Mucosa of descending colon (tissue), 3 donors: Measurements from ENCODE around the gene ZMAT3. TPM values are rescaled to one million over a fixed set of nuclear protein-coding genes. Genes with fewer than 3 reads are reported as not detected.

Experiments
- ATAC-seq: fragments of 200-7000 bp; cut with Tn5 transposase; one replicate; pipeline ENCODE4 v1.9.1; 2020; ENCODE audit warnings: mild to moderate bottlenecking, moderate library complexity
- DNase-seq, 3 donors: peaks; one replicate each; pipeline ENCODE4 v3.0.0-alpha.2; 2020
- H3K36me3 ChIP-seq: fragments of 200-600 bp; one replicate; pipeline ENCODE4 v1.8.0; 2021; ENCODE audit warnings: low read depth, mild to moderate bottlenecking
- H3K4me1 ChIP-seq: fragments of 200-600 bp; one replicate; pipeline ENCODE4 v1.8.0; 2021; ENCODE audit warnings: low read depth, mild to moderate bottlenecking
- H3K4me3 ChIP-seq: fragments of 200-600 bp; one replicate; pipeline ENCODE4 v1.8.0; 2021; ENCODE audit warnings: mild to moderate bottlenecking
- H3K9me3 ChIP-seq: fragments of 200-600 bp; one replicate; pipeline ENCODE4 v1.8.0; 2021; ENCODE audit warnings: mild to moderate bottlenecking
- intact Hi-C, 2 donors: fragments of 100-400 bp; cut with DNase I in 1 of 2; cut with micrococcal nuclease in 1 of 2; formaldehyde crosslinking; loops; one replicate each; pipeline versions ENCODE4 v1.11.0 to v1.11.1; 2022; cut with DNase I, micrococcal nuclease
- total RNA-seq, 3 donors: library from RNA; stranded (reverse); fragmentation: NEBNext Ultra II Directional in 2 of 3; extraction: Animal tissue kit (Norgen Biotek cat#: 25700) in 2 of 3; gene quantifications; one replicate each; pipeline versions ENCODE4 v1.2.1 to v1.2.4, GENCODE V29; 2021 to 2023
- TF ChIP-seq, protein P1 (sequence below): fragments of 200-600 bp; IDR thresholded peaks from one replicate; pipeline ENCODE4 v1.8.0; 2022; ENCODE audit warnings: antibody characterized with exemption, mild to moderate bottlenecking
- donor health status: DM: no; HTN: no; CAD: no; lungs with moderate emphysema.
- donor health status: DM: no; HTN: no; CAD: no.
- donor health status: DM: no; HTN: yes; CAD: no.

ZMAT3 gene
- total RNA-seq, 3 donors from 2014 or later = 9.3 to 22.2 (median 9.5) TPM

DNA sequence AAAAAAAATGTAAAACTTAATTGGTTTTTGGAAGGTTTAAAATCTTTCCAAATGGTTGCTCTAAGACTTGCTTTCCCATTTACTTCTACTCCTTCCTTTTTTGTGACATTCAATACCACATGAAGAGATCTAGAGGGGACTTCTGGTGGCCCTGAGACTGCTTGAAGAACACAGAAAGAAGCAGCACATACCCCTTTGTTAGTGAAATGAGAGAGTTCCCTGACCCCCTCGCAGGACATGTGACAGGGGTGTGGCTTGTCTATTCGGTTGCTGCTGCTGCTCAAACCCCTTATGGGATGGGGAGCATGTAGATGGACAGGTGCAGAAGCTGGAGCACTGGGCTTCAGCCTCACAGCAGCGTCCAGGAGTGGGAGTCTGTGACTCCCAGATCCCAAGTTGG, 71.0 kb downstream of the ZMAT3 start:
- H3K4me1 ChIP-seq = no peaks in the 10 kb centered on the region
- ATAC-seq = no peak
- no peak for DNase-seq
- no peak overlapping the region for H3K4me3 ChIP-seq
- no peaks in the 10 kb centered on the region for H3K9me3 ChIP-seq
- TF ChIP-seq, protein P1, sequence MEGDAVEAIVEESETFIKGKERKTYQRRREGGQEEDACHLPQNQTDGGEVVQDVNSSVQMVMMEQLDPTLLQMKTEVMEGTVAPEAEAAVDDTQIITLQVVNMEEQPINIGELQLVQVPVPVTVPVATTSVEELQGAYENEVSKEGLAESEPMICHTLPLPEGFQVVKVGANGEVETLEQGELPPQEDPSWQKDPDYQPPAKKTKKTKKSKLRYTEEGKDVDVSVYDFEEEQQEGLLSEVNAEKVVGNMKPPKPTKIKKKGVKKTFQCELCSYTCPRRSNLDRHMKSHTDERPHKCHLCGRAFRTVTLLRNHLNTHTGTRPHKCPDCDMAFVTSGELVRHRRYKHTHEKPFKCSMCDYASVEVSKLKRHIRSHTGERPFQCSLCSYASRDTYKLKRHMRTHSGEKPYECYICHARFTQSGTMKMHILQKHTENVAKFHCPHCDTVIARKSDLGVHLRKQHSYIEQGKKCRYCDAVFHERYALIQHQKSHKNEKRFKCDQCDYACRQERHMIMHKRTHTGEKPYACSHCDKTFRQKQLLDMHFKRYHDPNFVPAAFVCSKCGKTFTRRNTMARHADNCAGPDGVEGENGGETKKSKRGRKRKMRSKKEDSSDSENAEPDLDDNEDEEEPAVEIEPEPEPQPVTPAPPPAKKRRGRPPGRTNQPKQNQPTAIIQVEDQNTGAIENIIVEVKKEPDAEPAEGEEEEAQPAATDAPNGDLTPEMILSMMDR = no peak
- H3K36me3 ChIP-seq = no peaks in the 10 kb centered on the region
- intact Hi-C loops = no loop called here

DNA sequence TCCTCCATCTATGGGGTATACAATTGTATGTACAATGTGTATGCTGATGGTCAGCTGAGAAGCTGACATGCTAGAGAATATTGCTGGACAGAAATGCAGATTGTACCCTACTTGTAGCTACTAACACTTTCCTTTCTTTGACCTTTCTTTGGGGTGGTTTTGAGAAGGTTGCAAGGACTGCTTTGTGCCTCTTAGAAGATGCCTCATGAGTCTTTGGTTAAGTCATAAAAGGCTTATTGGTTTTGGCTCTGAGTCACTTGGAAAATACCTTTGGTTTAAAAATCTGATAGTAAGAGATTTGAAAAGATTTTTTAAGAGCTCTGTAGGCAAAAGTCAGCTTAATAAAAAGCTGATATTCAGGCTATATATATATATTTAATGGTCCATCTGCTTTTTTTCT, 71.5 kb downstream of the ZMAT3 start:
- intact Hi-C loops = no loop called here
- TF ChIP-seq, protein P1 = no peak
- Histone ChIP-seq H3K4me1 (no peaks in the 10 kb centered on the region), H3K4me3 (no peak overlapping the region), H3K36me3 (no peaks in the 10 kb centered on the region), H3K9me3 (no peaks in the 10 kb centered on the region)
- ATAC-seq = no peak
- no peak for DNase-seq

DNA sequence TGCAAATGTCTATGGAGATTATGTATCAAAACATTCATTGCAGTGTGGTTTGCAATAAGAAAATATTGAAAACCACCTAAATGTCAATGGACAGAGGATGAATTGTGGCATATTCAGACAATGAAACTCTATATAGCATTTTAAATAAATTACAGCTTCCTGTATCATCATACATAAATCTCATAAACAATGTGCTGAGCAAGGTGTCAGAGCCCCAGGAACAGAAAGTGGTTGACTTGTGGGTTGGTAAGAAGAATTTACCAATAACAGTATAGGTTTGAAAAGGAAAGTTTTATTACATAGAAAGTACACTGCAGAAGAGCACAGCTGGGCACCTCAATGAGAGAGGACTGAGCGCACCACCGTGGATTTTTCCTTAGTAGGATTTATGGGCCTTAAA, 75.2 kb downstream of the ZMAT3 start:
- ATAC-seq = no peak
- no peaks in the 10 kb centered on the region for H3K4me1 ChIP-seq
- DNase-seq = no peak
- intact Hi-C loops = no loop called here
- no peak overlapping the region for H3K4me3 ChIP-seq
- no peaks in the 10 kb centered on the region for H3K9me3 ChIP-seq
- no peaks in the 10 kb centered on the region for H3K36me3 ChIP-seq
- TF ChIP-seq, protein P1 = no peak

DNA sequence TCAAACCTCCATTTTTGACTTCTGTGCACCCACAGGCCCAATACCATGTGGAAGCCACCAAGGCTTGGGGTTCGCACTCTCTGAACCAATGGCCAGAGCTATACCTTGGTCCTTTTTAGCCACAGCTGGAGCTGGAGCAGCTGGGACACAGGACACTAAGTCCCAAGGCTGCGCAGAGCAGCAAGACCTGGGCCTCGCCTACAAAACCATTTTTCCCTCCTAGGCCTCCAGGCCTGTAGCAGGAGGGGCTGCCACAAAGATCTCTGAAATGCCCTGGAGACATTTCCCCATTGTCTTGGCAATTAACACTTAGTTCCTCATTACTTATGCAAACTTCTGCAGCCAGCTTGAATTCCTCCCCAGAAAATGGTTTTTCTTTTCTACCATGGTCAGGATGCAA, 81.3 kb downstream of the ZMAT3 start:
- Histone ChIP-seq H3K4me3 (no peak overlapping the region), H3K36me3 (no peaks in the 10 kb centered on the region), H3K9me3 (peaks cover 34% of the 10 kb centered on the region), H3K4me1 (no peaks in the 10 kb centered on the region)
- intact Hi-C loops = no loop called here
- TF ChIP-seq, protein P1 = no peak
- ATAC-seq (no peak), DNase-seq (no peak)

DNA sequence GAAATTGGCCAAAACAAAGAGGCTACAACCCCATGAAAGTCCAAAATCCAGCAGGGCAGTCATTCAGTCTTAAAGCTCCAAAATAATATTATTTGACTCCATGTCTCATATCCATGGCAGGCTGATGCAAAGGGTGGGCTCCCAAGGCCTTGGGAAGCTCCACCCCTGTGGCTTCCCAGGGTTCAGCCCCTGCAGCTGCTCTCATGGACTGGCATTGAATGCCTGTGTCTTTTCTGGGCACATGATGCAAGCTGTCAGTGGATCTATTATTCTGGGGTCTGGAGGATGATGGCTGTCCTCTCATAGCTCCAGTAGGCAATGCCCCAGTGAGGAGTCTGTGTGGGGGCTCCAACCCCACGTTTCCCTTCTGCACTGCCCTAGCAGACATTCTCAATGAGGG, 81.8 kb downstream of the ZMAT3 start:
- Histone ChIP-seq H3K9me3 (peaks cover 34% of the 10 kb centered on the region), H3K4me3 (no peak overlapping the region), H3K4me1 (no peaks in the 10 kb centered on the region), H3K36me3 (no peaks in the 10 kb centered on the region)
- DNase-seq = no peak
- intact Hi-C loops = no loop called here
- TF ChIP-seq, protein P1 = no peak
- no peak for ATAC-seq

DNA sequence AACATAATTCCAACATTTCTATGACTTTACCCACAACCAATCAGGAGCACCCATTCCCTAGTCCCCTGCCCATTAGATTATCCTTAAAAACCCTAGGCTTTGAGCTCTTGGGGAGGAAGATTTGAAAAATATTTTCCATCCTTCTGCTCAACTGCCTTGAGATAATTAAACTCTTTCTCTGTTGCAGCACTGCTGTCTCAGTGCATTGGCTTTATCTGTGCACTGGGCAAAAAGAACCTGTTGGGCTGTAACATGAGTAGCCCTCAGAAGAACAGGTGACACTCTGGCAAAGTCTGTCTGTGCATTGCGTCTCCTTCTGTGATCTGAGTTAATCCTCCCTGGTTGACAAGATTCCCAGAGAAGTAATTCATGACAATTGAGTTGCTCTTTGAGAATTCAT, 83.9 kb downstream of the ZMAT3 start:
- DNase-seq = no peak
- H3K4me3 ChIP-seq = no peak overlapping the region
- ATAC-seq = no peak
- no peaks in the 10 kb centered on the region for H3K36me3 ChIP-seq
- H3K9me3 ChIP-seq = peaks cover 34% of the 10 kb centered on the region
- TF ChIP-seq, protein P1 = no peak
- intact Hi-C loops = no loop called here
- H3K4me1 ChIP-seq = no peaks in the 10 kb centered on the region
